Fibroblast of skin of back (primary cell): ENCODE measurements around the gene ITM2B. TPM values are rescaled to one million over a fixed set of nuclear protein-coding genes. Genes with fewer than 3 reads are reported as not detected.
"Not testable (repeated sequence)": the region's sequence is repeated elsewhere in the genome, so short reads cannot be mapped to it uniquely, and the experiment has no call there.

Experiments
- DNase-seq: peaks from one replicate; pipeline ENCODE4 v3.0.0-alpha.2; 2013
- polyA plus RNA-seq, 2 experiments: library from polyadenylated mRNA; unstranded; fragments of 120-200 nt; gene quantifications; one replicate each; pipeline ENCODE4 v1.2.1, GENCODE V29; 2013; ENCODE audit not compliant: insufficient read length in 2 of 2

Gene ITM2B
- polyA plus RNA-seq (2013, experiment 1 of 2; ENCODE audit: insufficient read length) = 159 TPM
- polyA plus RNA-seq (2013, experiment 2 of 2; ENCODE audit: insufficient read length) = 165 TPM

- peak; percentile 73 for DNase-seq
Measured at GRCh38 chr13:48233046-48233888, at the start of gene ITM2B. Gene ITM2B (plus strand): TSS chr13:48233206. CDS start chr13:48233361, 155 bp downstream.

GRCh38 chr13:48184260-48184659 lies 48.7 kb upstream of the ITM2B start:
- DNase-seq = no peak

GRCh38 chr13:48185018-48185417 lies 48.0 kb upstream of the ITM2B start:
- no peak for DNase-seq

- DNase-seq = no peak
Measured at GRCh38 chr13:48186722-48187121, 46.3 kb upstream of the ITM2B start.

- no peak for DNase-seq
Measured at GRCh38 chr13:48188131-48188530, 44.9 kb upstream of the ITM2B start.

- DNase-seq = no peak
Measured at GRCh38 chr13:48188601-48189000, 44.4 kb upstream of the ITM2B start.

- DNase-seq = no peak
Measured at GRCh38 chr13:48189171-48189570, 43.8 kb upstream of the ITM2B start.

- no peak for DNase-seq
Measured at GRCh38 chr13:48192411-48192935, 40.5 kb upstream of the ITM2B start.

- peak; percentile 3 for DNase-seq
Measured at GRCh38 chr13:48194379-48194754, 38.6 kb upstream of the ITM2B start.

- DNase-seq = no peak
Measured at GRCh38 chr13:48199404-48199946, 33.5 kb upstream of the ITM2B start.

- no peak for DNase-seq
Measured at GRCh38 chr13:48201044-48201443, 32.0 kb upstream of the ITM2B start.

- not testable (repeated sequence) for DNase-seq
Measured at GRCh38 chr13:48207207-48207606, 25.8 kb upstream of the ITM2B start.

GRCh38 chr13:48210178-48210577 lies 22.8 kb upstream of the ITM2B start:
- peak; percentile 28 for DNase-seq

- no peak for DNase-seq
Measured at GRCh38 chr13:48214519-48215121, 18.4 kb upstream of the ITM2B start.

- DNase-seq = not testable (repeated sequence)
Measured at GRCh38 chr13:48215511-48216203, 17.3 kb upstream of the ITM2B start.

- no peak for DNase-seq
Measured at GRCh38 chr13:48216204-48216711, 16.7 kb upstream of the ITM2B start.

GRCh38 chr13:48220592-48220980 lies 12.4 kb upstream of the ITM2B start:
- DNase-seq = no peak

GRCh38 chr13:48220981-48221685 lies 11.9 kb upstream of the ITM2B start:
- no peak for DNase-seq

- no peak for DNase-seq
Measured at GRCh38 chr13:48221686-48222187, 11.3 kb upstream of the ITM2B start.

- no peak for DNase-seq
Measured at GRCh38 chr13:48222358-48223301, 10.4 kb upstream of the ITM2B start.
